K562 (cell line): ENCODE data around the gene COL7A1. TPM values are rescaled to one million over a fixed set of nuclear protein-coding genes. Genes with fewer than 3 reads are reported as not detected.
A peak's percentile ranks its signal among the peaks of the same experiment; 100 is the strongest.

Source experiments
- EP400 ChIP-seq: fragments of 450-650 bp; IDR thresholded peaks from 2 replicates; pipeline ENCODE4 v1.6.1; 2017; ENCODE audit warnings: antibody characterized with exemption, mild to moderate bottlenecking, moderate library complexity
- ETS2 ChIP-seq: IDR thresholded peaks from 2 replicates; pipeline ENCODE4 v1.6.1; 2016; ENCODE audit warnings: borderline replicate concordance, missing genetic modification characterization, mild to moderate bottlenecking, moderate library complexity, missing compliant biosample characterization; ENCODE audit not compliant: poor library complexity, severe bottlenecking
- FOXM1 ChIP-seq, 2 experiments: fragments of 450-650 bp in 1 of 2; sonication (generic) in 1 of 2; formaldehyde crosslinking in 1 of 2; IDR thresholded peaks; 2 replicates each; pipeline versions ENCODE4 v1.6.1 to v1.9.0; 2017 to 2022; ENCODE audit warnings: low read depth in 2 of 2, mild to moderate bottlenecking in 2 of 2, missing genetic modification reagents in 1 of 2, moderate library complexity in 1 of 2
- HINFP ChIP-seq: fragments of 450-650 bp; conservative IDR thresholded peaks from 2 replicates; pipeline ENCODE4 v1.6.1; 2016; ENCODE audit warnings: missing genetic modification characterization, low read depth, mild to moderate bottlenecking, control low read depth, missing compliant biosample characterization
- HMBOX1 ChIP-seq: sonication (generic); IDR thresholded peaks from 2 replicates; pipeline ENCODE4 v1.6.1; 2016
- MEIS2 ChIP-seq: fragments of 450-650 bp; IDR thresholded peaks from 2 replicates; pipeline ENCODE4 v1.6.1; 2014; ENCODE audit warnings: mild to moderate bottlenecking; ENCODE audit not compliant: partially characterized antibody
- NONO ChIP-seq, 2 experiments: fragments of 200-400 bp in 1 of 2; fragments of 450-650 bp in 1 of 2; formaldehyde crosslinking in 1 of 2; IDR thresholded peaks; 2 replicates each; pipeline ENCODE4 v1.6.1; 2017; ENCODE audit warnings: low read depth in 2 of 2, mild to moderate bottlenecking in 2 of 2, moderate library complexity in 2 of 2, low read length in 1 of 2
- SIX5 ChIP-seq, 2 experiments: IDR thresholded peaks; 2 replicates each; pipeline ENCODE4 v1.6.1; 2011; ENCODE audit warnings: low read length in 2 of 2, borderline replicate concordance in 1 of 2, low read depth in 1 of 2, mild to moderate bottlenecking in 1 of 2, moderate library complexity in 1 of 2; ENCODE audit not compliant: insufficient read depth in 1 of 2
- SRF ChIP-seq, 2 experiments: fragments of 250-450, 450-650 bp in 1 of 2; sonication (Bioruptor Pico) in 1 of 2; sonication (generic) in 1 of 2; formaldehyde crosslinking; IDR thresholded peaks; 2 replicates each; pipeline versions ENCODE4 v1.5.0 to v1.5.1; 2020 to 2022; ENCODE audit warnings: mild to moderate bottlenecking in 1 of 2, missing genetic modification reagents in 1 of 2
- ZBTB1 ChIP-seq: sonication (generic); formaldehyde crosslinking; IDR thresholded peaks from 2 replicates; pipeline ENCODE4 v1.8.1; 2023; ENCODE audit warnings: missing genetic modification reagents, low read depth, mild to moderate bottlenecking, borderline replicate concordance
- ZNF24 ChIP-seq: fragments of 450-650 bp; IDR thresholded peaks from 2 replicates; pipeline ENCODE4 v1.6.1; 2016
- polyA plus RNA-seq, 8 experiments: library from polyadenylated mRNA; depleted of rRNA in 4 of 8; stranded (reverse) in 5 of 8; unstranded in 3 of 8; fragments of >200 nt; fragmentation: Nextera tagmentation in 2 of 8; fragmentation: Illumina TruSeq in 1 of 8; extraction: Ambion mirVana in 2 of 8; extraction: Trizol in 1 of 8; gene quantifications; 2 replicates each; pipeline versions ENCODE4 v1.2.1 to v1.2.3, GENCODE V29; 2011 to 2014; ENCODE audit warnings: inconsistent platforms in 1 of 8, missing spikeins in 1 of 8
- total RNA-seq, 7 experiments: library from RNA; depleted of rRNA in 6 of 7; stranded (reverse); fragments of >200 nt in 6 of 7; fragmentation: Illumina TruSeq in 2 of 7; extraction: Trizol in 2 of 7; gene quantifications; 2 replicates each; pipeline versions ENCODE4 v1.2.1 to v1.2.3, GENCODE V29; 2011 to 2021; ENCODE audit warnings: low replicate concordance in 1 of 7
- TF ChIP-seq, protein P1 (sequence below): fragments of 450-650 bp; IDR thresholded peaks from 2 replicates; pipeline ENCODE4 v1.6.1; 2018; ENCODE audit warnings: mild to moderate bottlenecking, low read depth; ENCODE audit not compliant: partially characterized antibody
- TF ChIP-seq, protein P2 (sequence below): fragments of 250-450 bp; sonication (Bioruptor Pico); IDR thresholded peaks from 2 replicates; pipeline ENCODE4 v1.5.0; 2020; ENCODE audit warnings: mild to moderate bottlenecking
- TF ChIP-seq, protein P3 (sequence below): sonication (generic); formaldehyde crosslinking; IDR thresholded peaks from 2 replicates; pipeline ENCODE4 v1.8.1; 2023; ENCODE audit warnings: mild to moderate bottlenecking, missing genetic modification reagents

COL7A1 gene
- total and polyA plus RNA-seq, 9 of the 15 experiments (the other 6 are each of a cell fraction or from before 2014, with no cell fraction given), result 0.09 to 0.66 (median 0.35) TPM; not detected in 3

GRCh38 chr3:48609088-48610005 is 14.2 kb upstream of the COL7A1 start, which contains the start of gene UQCRC1 (continued):
- TF ChIP-seq SRF (CRISPR knock-in tag; IDR thresholded peaks at IDR 0.05) (no peak), ZBTB1 (peak; percentile 66; the same call in 1 of the 2 replicates), NONO (IDR thresholded peaks at IDR 0.05; ENCODE audit: low read depth in 2 of 2, low read length in 1 of 2) (peak in 1 of 2 experiments; percentile 68; a peak in 2 of 4 replicates), HINFP (tag) (no peak), SIX5 (IDR thresholded peaks at IDR 0.05; ENCODE audit: borderline replicate concordance in 1 of 2, insufficient read depth in 1 of 2, low read depth in 1 of 2, low read length in 2 of 2) (peak in 1 of 2 experiments; percentile 27; a peak in 1 of 4 replicates), ETS2 (tag) (no peak), ZNF24 (no peak), MEIS2 (peak; percentile 84), FOXM1 (IDR thresholded peaks at IDR 0.05; ENCODE audit: low read depth) (no peak), FOXM1 (CRISPR knock-in tag; IDR thresholded peaks at IDR 0.05; ENCODE audit: low read depth) (no peak; the same call in 1 of the 2 replicates), EP400 (peak; percentile 85), HMBOX1 (no peak)
- TF ChIP-seq, protein P1, sequence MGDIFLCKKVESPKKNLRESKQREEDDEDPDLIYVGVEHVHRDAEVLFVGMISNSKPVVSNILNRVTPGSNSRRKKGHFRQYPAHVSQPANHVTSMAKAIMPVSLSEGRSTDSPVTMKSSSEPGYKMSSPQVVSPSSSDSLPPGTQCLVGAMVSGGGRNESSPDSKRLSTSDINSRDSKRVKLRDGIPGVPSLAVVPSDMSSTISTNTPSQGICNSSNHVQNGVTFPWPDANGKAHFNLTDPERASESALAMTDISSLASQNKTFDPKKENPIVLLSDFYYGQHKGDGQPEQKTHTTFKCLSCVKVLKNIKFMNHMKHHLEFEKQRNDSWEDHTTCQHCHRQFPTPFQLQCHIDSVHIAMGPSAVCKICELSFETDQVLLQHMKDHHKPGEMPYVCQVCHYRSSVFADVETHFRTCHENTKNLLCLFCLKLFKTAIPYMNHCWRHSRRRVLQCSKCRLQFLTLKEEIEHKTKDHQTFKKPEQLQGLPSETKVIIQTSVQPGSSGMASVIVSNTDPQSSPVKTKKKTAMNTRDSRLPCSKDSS, result no peak
- TF ChIP-seq, protein P2, sequence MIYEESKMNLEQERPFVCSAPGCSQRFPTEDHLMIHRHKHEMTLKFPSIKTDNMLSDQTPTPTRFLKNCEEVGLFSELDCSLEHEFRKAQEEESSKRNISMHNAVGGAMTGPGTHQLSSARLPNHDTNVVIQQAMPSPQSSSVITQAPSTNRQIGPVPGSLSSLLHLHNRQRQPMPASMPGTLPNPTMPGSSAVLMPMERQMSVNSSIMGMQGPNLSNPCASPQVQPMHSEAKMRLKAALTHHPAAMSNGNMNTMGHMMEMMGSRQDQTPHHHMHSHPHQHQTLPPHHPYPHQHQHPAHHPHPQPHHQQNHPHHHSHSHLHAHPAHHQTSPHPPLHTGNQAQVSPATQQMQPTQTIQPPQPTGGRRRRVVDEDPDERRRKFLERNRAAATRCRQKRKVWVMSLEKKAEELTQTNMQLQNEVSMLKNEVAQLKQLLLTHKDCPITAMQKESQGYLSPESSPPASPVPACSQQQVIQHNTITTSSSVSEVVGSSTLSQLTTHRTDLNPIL, result no peak
- TF ChIP-seq, protein P3, sequence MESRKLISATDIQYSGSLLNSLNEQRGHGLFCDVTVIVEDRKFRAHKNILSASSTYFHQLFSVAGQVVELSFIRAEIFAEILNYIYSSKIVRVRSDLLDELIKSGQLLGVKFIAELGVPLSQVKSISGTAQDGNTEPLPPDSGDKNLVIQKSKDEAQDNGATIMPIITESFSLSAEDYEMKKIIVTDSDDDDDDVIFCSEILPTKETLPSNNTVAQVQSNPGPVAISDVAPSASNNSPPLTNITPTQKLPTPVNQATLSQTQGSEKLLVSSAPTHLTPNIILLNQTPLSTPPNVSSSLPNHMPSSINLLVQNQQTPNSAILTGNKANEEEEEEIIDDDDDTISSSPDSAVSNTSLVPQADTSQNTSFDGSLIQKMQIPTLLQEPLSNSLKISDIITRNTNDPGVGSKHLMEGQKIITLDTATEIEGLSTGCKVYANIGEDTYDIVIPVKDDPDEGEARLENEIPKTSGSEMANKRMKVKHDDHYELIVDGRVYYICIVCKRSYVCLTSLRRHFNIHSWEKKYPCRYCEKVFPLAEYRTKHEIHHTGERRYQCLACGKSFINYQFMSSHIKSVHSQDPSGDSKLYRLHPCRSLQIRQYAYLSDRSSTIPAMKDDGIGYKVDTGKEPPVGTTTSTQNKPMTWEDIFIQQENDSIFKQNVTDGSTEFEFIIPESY (CRISPR knock-in tag), result peak; percentile 69
